Measurements from ENCODE around the gene XIRP1. TPM values are rescaled to one million over a fixed set of nuclear protein-coding genes. Genes with fewer than 3 reads are reported as not detected.

Gene XIRP1
- total and polyA plus RNA-seq, 2 experiments from 2014 or later, result not detected

GRCh38 chr3:39171860-39172259 lies 20.5 kb downstream of the XIRP1 start:
- Mint-ChIP-seq H3K9me3 (peaks cover 3% of the 10 kb centered on the region; the same call in 2 of the 3 replicates), H3K36me3 (ENCODE audit: low read depth) (no peaks in the 10 kb centered on the region), H3K27ac (no peak overlapping the region), H3K4me3 (no peak overlapping the region), H3K27me3 (ENCODE audit: insufficient read depth, low read depth, poor library complexity) (peaks cover 2% of the 10 kb centered on the region), H3K4me1 (peaks cover 13% of the 10 kb centered on the region)
- H2AFZ ChIP-seq, result no peak overlapping the region
- no peaks in the 10 kb centered on the region for H4K20me1 ChIP-seq (replicated peaks; ENCODE audit: insufficient read depth)
- H3K4me3 ChIP-seq, result no peak overlapping the region
- ATAC-seq, result no peak
- no peaks in the 10 kb centered on the region for H3K36me3 ChIP-seq (ENCODE audit: insufficient read depth)
- H3K4me1 ChIP-seq (ENCODE audit: insufficient read depth), result peaks cover 2% of the 10 kb centered on the region
- H3K27ac ChIP-seq (ENCODE audit: low read depth), result no peak overlapping the region
- H3K79me2 ChIP-seq (replicated peaks; ENCODE audit: insufficient read depth), result no peaks in the 10 kb centered on the region
- TF ChIP-seq CREB1 (CRISPR knock-in tag; IDR thresholded peaks at IDR 0.05; ENCODE audit: low read depth), result no peak
- TF ChIP-seq STAT1 (IDR thresholded peaks at IDR 0.05; ENCODE audit: unreplicated experiment), result no peak
- no peak for TF ChIP-seq ETS1 (IDR thresholded peaks at IDR 0.05)
- TF ChIP-seq ZNF462 (CRISPR knock-in tag; IDR thresholded peaks at IDR 0.05), result no peak
- TF ChIP-seq CTCF (conservative IDR thresholded peaks at IDR 0.05; ENCODE audit: low read depth in 2 of 2), result no peak
- TF ChIP-seq JUNB (IDR thresholded peaks at IDR 0.05; ENCODE audit: unreplicated experiment), result no peak
- TF ChIP-seq EZH2phosphoT487 (IDR thresholded peaks at IDR 0.05; ENCODE audit: unreplicated experiment), result no peak
- no peak for TF ChIP-seq EZH2 (IDR thresholded peaks at IDR 0.05; ENCODE audit: low read depth, unreplicated experiment)
- no peak for TF ChIP-seq REST (IDR thresholded peaks at IDR 0.05; ENCODE audit: unreplicated experiment)
- TF ChIP-seq ZNF114 (CRISPR knock-in tag; IDR thresholded peaks at IDR 0.05), result no peak
- no peak for TF ChIP-seq POLR2AphosphoS5 (IDR thresholded peaks at IDR 0.05; ENCODE audit: low read depth)
- TF ChIP-seq ZNF331 (CRISPR knock-in tag; IDR thresholded peaks at IDR 0.05; ENCODE audit: low read depth), result no peak
- TF ChIP-seq NANOG (IDR thresholded peaks at IDR 0.05; ENCODE audit: borderline replicate concordance), result no peak
- DNase-seq (ENCODE audit: low spot score), result no peak
- H3K27me3 ChIP-seq (ENCODE audit: insufficient read depth), result no peaks in the 10 kb centered on the region
- no peaks in the 10 kb centered on the region for H3K9me2 ChIP-seq (ENCODE audit: insufficient read depth)
- H3K4me2 ChIP-seq, result no peak overlapping the region
- H3F3A ChIP-seq (replicated peaks; ENCODE audit: low read depth), result no peaks in the 10 kb centered on the region

All from GM23338 (cell line).